ENCODE measurements around the gene LUM. TPM values are rescaled to one million over a fixed set of nuclear protein-coding genes. Genes with fewer than 3 reads are reported as not detected.

LUM gene
- total and polyA plus RNA-seq, 2 experiments from 2014 or later: 0.27 TPM; not detected in 1

- H3K79me2 ChIP-seq (replicated peaks; ENCODE audit: insufficient read depth): no peaks in the 10 kb centered on the region
- H3K4me3 Mint-ChIP-seq: no peak overlapping the region
- no peaks in the 10 kb centered on the region for H3F3A ChIP-seq (replicated peaks; ENCODE audit: low read depth)
- no peaks in the 10 kb centered on the region for H3K4me1 ChIP-seq (ENCODE audit: insufficient read depth)
- H3K27me3 Mint-ChIP-seq (ENCODE audit: insufficient read depth, low read depth, poor library complexity): no peaks in the 10 kb centered on the region
- H3K9me3 Mint-ChIP-seq: no peaks in the 10 kb centered on the region
- no peak overlapping the region for H3K27ac ChIP-seq (ENCODE audit: low read depth)
- H3K27me3 ChIP-seq (ENCODE audit: insufficient read depth): no peaks in the 10 kb centered on the region
- H3K9me2 ChIP-seq (ENCODE audit: insufficient read depth): no peaks in the 10 kb centered on the region; the same call in 1 of the 2 replicates
- no peaks in the 10 kb centered on the region for H3K36me3 ChIP-seq (ENCODE audit: insufficient read depth)
- no peak overlapping the region for H3K4me2 ChIP-seq
- H3K4me1 Mint-ChIP-seq: no peaks in the 10 kb centered on the region
- no peaks in the 10 kb centered on the region for H4K20me1 ChIP-seq (replicated peaks; ENCODE audit: insufficient read depth)
- no peaks in the 10 kb centered on the region for H3K36me3 Mint-ChIP-seq (ENCODE audit: low read depth)
- H3K27ac Mint-ChIP-seq: no peak overlapping the region
- no peak for TF ChIP-seq CTCF (conservative IDR thresholded peaks at IDR 0.05; ENCODE audit: low read depth in 2 of 2)
- no peak overlapping the region for H2AFZ ChIP-seq
- H3K4me3 ChIP-seq: no peak overlapping the region
- ATAC-seq (no peak), DNase-seq (ENCODE audit: low spot score) (no peak)
These were observed 11.5 kb downstream of the LUM start for GRCh38 chr12:91099836-91100235.

GRCh38 chr12:91099341-91099740 is 12.0 kb downstream of the LUM start:
- Mint-ChIP-seq H3K27ac (no peak overlapping the region), H3K4me1 (no peaks in the 10 kb centered on the region), H3K36me3 (ENCODE audit: low read depth) (no peaks in the 10 kb centered on the region), H3K27me3 (ENCODE audit: insufficient read depth, low read depth, poor library complexity) (no peaks in the 10 kb centered on the region), H3K4me3 (no peak overlapping the region), H3K9me3 (no peaks in the 10 kb centered on the region)
- 0 out of 2 replicates have a peak, but pooled peaks cover 2% of the 10 kb centered on the region for H3K4me1 ChIP-seq (ENCODE audit: insufficient read depth)
- DNase-seq (ENCODE audit: low spot score): no peak
- no peak overlapping the region for H3K4me2 ChIP-seq
- no peak for ATAC-seq
- no peaks in the 10 kb centered on the region; the same call in 1 of the 2 replicates for H3K9me2 ChIP-seq (ENCODE audit: insufficient read depth)
- H3K27me3 ChIP-seq (ENCODE audit: insufficient read depth): no peaks in the 10 kb centered on the region
- no peaks in the 10 kb centered on the region for H3K36me3 ChIP-seq (ENCODE audit: insufficient read depth)
- H3K79me2 ChIP-seq (replicated peaks; ENCODE audit: insufficient read depth): no peaks in the 10 kb centered on the region
- H3K4me3 ChIP-seq: no peak overlapping the region
- no peaks in the 10 kb centered on the region for H4K20me1 ChIP-seq (replicated peaks; ENCODE audit: insufficient read depth)
- H2AFZ ChIP-seq: no peak overlapping the region
- H3K27ac ChIP-seq (ENCODE audit: low read depth): no peak overlapping the region
- H3F3A ChIP-seq (replicated peaks; ENCODE audit: low read depth): no peaks in the 10 kb centered on the region
- TF ChIP-seq EZH2phosphoT487 (IDR thresholded peaks at IDR 0.05; ENCODE audit: unreplicated experiment) (no peak), NANOG (IDR thresholded peaks at IDR 0.05; ENCODE audit: borderline replicate concordance) (no peak), POLR2AphosphoS5 (IDR thresholded peaks at IDR 0.05; ENCODE audit: low read depth) (no peak), ETS1 (IDR thresholded peaks at IDR 0.05) (no peak), ZNF462 (CRISPR knock-in tag; IDR thresholded peaks at IDR 0.05) (no peak), CTCF (conservative IDR thresholded peaks at IDR 0.05; ENCODE audit: low read depth in 2 of 2) (no peak), STAT1 (IDR thresholded peaks at IDR 0.05; ENCODE audit: unreplicated experiment) (no peak), ZNF331 (CRISPR knock-in tag; IDR thresholded peaks at IDR 0.05; ENCODE audit: low read depth) (no peak), CREB1 (CRISPR knock-in tag; IDR thresholded peaks at IDR 0.05; ENCODE audit: low read depth) (no peak), EZH2 (IDR thresholded peaks at IDR 0.05; ENCODE audit: low read depth, unreplicated experiment) (no peak)

Measured in GM23338 (cell line).